HG03196 (cell line): ENCODE results near the gene ILK.

Experiments used
- ATAC-seq: cut with Tn5 transposase; IDR thresholded peaks from one replicate; pipeline ENCODE4 v1.9.1; 2021; ENCODE audit not compliant: unreplicated experiment

Gene ILK

GRCh38 chr11:6604790-6605189 is 1.2 kb downstream of the ILK start:
- ATAC-seq: no peak

DNA sequence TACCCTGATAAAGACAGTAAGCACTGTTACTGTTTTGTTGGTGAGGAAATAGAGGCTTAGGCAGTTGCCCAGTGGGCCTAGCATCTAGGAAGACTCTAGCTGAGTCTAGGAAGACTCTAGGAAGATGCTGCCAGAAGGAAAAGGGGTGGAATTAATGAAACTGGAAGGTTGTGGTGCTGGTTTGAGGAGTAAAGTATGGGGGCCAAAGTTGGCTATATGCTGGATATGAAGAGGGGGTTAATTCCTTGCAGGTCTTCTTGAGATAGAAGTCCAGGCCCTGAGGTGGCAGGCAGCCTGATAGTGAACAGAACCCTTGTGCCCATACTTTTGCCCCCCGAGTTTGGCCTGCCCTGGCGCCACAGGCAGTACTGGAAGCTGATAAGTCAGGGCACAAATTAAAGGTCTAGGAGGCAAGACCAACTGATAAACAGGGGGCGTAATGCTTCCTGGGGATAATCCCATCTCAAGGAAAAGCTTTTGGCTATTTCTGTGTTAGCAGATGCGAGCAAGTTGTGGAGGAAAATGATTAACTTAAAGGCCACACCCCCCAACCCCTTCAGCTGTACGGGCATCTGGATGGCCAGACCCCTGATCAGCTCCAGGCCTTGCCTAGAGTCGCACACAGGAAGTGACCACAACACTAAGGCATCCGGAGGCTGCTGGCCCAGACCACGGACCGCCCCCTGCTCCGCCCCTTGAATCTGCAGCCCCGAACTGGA is 3.1 kb downstream of the ILK start:
- peak; percentile 62 for ATAC-seq

- ATAC-seq: no peak
Observed at GRCh38 chr11:6607190-6607795, 3.7 kb downstream of the ILK start.

DNA sequence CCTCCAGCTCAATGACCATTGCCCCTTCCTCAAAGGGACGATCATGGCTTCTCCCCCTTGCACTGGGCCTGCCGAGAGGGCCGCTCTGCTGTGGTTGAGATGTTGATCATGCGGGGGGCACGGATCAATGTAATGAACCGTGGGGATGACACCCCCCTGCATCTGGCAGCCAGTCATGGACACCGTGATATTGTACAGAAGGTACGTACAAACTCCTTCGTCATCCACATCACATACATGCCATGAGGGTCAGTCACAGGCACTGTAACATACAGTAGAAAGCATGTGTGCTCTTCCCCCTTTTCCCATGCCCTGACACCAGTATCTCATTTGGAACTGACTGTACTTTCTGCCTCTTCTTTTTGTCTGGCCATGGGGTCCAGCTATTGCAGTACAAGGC is 4.4 kb downstream of the ILK start:
- no peak for ATAC-seq

DNA sequence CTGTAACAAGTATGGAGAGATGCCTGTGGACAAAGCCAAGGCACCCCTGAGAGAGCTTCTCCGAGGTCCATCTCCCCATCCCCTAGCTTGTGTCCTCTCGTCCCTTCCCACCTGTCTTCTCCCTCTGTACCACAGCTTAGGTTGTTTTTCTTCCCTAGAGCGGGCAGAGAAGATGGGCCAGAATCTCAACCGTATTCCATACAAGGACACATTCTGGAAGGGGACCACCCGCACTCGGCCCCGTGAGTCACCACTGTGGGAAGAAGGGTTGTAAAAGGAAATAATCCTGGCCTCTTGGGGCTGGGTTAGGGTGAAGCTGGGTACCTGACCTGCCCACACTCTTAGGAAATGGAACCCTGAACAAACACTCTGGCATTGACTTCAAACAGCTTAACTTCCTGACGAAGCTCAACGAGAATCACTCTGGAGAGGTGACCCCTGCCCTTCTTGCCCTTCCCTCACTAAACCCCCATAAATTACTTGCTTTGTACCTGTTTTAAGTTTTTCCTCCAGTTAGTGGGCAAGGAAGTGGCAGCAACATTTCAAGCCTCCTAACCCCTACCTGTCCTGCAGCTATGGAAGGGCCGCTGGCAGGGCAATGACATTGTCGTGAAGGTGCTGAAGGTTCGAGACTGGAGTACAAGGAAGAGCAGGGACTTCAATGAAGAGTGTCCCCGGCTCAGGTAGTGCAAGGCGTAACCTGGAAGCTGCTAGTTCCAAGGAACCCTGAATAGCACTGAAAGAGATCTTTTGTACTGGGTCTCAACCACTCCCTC is 5.3 kb downstream of the ILK start:
- no peak for ATAC-seq

- ATAC-seq: no peak
Observed at GRCh38 chr11:6609502-6610015, 6.0 kb downstream of the ILK start.

DNA sequence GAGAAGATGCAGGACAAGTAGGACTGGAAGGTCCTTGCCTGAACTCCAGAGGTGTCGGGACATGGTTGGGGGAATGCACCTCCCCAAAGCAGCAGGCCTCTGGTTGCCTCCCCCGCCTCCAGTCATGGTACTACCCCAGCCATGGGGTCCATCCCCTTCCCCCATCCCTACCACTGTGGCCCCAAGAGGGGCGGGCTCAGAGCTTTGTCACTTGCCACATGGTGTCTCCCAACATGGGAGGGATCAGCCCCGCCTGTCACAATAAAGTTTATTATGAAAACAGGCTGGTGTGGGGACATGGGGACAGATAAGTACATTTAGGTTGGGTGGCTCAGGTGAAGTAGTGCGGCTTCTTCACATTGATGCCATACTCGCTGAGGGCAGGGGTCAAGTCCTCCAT is 7.0 kb downstream of the ILK start:
- ATAC-seq: no peak

DNA sequence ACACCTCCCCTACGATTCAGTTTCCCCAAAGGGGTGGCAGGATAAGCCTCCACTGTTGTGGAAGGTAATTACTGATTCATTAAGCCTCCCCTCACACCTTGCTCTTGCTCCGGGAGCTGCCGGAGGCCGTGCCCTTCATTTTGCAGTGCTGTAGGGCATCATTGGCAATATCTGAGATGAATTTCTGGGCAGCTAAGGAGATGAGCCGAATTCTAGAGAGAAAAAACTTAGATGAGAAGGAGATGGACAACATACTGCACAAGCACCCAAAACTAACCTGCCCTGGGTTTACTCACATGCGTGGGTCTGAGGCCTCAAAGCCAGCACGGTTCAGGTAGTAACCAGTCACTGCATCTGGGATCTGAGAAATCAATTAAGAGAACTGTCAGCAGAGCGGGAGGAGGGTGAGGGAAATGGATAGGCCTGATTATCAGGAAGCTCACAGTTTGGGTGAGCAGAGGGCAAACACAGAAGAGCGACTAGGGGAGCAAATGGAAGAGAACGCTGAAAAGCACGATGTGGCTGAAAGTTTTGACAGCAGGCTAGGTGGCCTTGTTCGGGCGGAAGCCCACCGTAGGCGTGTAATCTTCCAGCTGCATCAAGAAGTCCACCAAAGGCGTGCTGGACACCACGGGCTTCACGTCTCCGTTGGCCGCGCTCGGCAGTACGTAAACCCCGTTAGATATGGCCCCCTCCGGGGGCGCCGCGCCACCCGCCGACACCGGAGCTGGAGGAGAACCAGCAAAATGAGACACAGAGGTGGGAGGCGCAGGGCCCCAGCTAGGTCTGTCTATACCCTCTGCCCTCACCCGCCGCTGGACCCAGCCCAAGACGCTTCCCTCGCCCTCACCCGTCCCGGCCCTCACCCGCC is 7.8 kb downstream of the ILK start:
- peak; percentile 5 for ATAC-seq

DNA sequence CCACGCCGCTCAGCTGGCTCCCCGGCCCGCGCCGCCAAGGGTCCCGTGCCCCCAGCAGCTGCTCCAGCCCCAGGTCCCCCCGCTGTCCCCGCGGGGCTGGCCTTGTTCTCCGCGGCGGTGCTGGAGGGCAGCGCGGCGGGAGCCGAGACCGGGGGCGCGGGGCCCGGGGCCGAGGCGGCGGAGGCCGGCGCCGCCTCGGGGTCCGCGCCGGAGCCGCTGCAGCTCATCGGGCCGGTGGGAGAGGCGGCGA is 8.3 kb downstream of the ILK start:
- ATAC-seq: no peak

DNA sequence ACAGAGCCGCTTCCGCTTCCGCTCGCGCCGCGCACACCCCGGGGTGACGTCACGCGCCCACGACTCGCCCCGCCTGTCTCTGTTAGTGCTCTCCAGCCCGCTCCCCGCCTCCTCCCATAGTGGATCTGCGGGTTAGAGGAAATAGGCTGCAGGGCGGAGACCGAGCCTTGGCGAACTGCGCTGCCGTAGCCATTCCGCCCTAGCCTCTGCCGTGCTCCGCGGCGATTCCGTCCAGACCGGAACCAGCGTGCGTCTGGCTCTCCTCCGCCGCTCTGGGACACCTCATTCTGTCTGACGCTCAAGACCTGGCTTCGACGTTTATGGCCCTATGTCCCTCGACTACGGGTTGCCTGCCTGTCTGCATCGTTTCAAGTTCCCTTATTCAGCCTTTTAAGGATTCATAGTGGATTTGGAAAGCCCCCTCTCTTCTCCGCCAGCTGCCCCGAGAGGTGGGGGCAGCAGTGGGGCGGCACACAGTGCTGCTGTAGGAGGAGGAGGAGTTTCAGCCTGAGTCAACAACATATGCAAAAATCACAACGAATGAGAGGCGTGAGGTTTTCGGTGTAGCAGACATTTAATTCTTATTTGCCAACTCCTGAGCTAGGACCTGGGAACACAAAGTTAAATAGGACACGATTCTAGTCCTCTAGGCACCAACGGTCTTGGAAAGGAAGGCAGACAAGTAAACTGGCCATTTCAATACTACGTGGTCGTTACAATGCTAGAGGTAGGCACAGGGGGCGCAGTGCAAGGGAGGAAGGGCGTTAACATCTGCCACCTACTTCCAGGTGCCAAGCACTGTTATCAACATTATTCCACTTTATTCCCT is 8.9 kb downstream of the ILK start, which contains the start of gene TAF10:
TAF10 (minus strand) TSS at position 4 of the 829 bp plus-strand sequence. CDS start 27 bp downstream, outside the sequence.
- peak; percentile 82 for ATAC-seq

- ATAC-seq: no peak
Observed at GRCh38 chr11:6613496-6613895, 9.9 kb downstream of the ILK start.

- ATAC-seq: no peak
Observed at GRCh38 chr11:6614446-6614845, 10.9 kb downstream of the ILK start.

- ATAC-seq: no peak
Observed at GRCh38 chr11:6615046-6615445, 11.5 kb downstream of the ILK start.

DNA sequence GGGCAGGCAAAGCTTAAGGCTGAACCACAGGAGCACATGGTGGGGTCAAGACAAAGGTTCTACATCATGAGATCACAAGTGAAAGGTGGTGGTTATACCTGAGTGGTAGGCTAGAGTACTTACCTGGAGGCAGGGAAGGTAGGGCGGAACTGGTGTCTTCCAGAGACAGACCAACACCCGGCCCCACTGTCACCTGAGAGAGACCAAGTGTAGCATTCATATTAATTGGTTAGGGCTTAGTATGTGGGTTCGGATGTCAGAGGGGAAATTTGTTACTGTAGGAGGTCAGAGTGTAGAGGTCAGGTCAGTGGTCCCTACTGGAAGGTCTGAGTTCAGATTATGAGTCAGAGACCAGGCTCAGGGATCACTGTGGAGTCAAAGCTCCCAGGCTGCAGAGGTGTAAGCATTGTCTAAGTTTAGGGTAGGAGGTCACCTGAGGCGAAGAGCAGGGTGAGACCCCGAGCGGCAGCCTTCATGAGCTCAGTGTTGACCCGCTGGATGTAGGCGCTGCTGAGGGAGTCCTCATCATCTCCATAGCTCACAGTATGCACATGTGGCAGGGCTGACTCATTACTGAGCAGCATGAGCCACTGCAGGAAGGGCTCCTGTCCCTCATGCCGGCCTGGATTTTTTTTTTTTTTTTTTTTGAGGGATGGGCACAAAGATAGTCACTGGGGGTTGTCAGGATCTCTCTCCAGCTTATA is 12.5 kb downstream of the ILK start:
- ATAC-seq: no peak

GRCh38 chr11:6616596-6617250 is 13.1 kb downstream of the ILK start:
- no peak for ATAC-seq

- no peak for ATAC-seq
Observed at GRCh38 chr11:6617315-6617781, 13.8 kb downstream of the ILK start.

DNA sequence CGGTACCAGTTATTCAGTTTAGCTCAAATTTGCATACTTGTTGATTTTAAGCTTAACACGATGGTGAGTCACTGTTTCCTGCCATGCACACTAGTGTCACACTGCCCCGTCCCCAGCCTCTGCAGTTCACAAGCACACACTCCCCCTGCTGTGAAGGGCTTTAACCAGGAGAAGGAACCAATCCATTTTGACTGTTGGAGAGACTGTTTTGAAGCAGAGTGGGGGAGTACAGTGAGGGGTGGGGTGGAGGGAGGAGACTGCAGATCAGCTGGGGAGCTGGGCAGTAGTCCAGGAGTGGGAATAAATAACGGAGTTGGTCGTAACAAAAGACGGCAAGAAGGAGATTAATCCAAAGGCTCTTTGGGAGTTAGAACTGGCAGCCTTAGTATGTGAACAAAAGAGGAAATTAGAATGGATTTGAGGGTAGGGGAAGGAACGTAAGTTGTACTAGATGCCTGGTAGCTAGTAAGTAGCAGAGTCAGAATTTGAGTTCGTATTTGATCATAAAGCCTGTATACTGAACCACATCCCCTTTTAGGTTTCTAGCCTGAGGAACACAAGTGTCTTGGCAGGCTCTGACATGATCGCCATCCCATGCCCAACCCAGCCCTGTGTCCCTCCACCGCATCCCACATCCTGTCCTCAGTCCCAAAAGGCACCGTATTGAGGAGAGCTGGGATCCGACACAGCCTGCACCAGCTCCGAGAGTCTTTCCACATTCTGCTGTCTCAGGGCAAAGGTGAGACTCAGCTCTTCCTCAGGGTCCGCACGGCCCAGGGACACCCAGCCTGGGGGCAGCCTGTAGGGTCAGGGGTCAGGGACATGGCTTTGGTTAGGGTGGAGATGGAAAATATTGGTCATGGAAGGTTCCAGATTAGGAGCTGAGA is 14.8 kb downstream of the ILK start:
- ATAC-seq: no peak
